HG03060 (cell line): ENCODE measurements around the gene CFAP97D2.
"Not testable (repeated sequence)": the region's sequence is repeated elsewhere in the genome, so short reads cannot be mapped to it uniquely, and the experiment has no call there.

Experiments used
- ATAC-seq: cut with Tn5 transposase; IDR thresholded peaks from one replicate; pipeline ENCODE4 v1.9.1; 2021; ENCODE audit warnings: low read depth, moderate number of reproducible peaks; ENCODE audit not compliant: unreplicated experiment

CFAP97D2 gene

GRCh38 chr13:114263578-114263977 lies 84.5 kb downstream of the CFAP97D2 start:
- ATAC-seq: no peak

DNA sequence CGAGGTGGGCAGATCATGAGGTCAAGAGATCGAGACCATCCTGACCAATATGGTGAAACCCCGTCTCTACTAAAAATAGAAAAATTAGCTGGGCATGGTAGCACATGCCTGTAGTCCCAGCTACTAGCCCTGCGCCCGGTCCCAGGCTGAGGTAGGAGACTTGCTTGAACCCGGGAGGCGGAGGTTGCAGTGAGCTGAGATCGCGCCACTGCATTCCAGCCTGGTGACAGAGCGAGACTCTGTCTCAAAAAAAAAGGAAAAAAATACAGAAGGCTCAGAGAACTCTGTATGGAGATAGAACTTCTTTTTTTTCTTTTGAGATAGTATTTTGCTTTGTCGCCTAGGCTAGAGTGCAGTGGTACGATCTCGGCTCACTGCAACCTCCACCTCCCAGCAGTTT lies 85.3 kb downstream of the CFAP97D2 start:
- not testable (repeated sequence) for ATAC-seq

- no peak for ATAC-seq
These were observed 86.0 kb downstream of the CFAP97D2 start for GRCh38 chr13:114264886-114265611.

GRCh38 chr13:114266241-114266640 lies 87.2 kb downstream of the CFAP97D2 start:
- ATAC-seq: no peak

GRCh38 chr13:114268344-114269280 lies 89.6 kb downstream of the CFAP97D2 start:
- no peak for ATAC-seq

- ATAC-seq: no peak
These were observed 90.3 kb downstream of the CFAP97D2 start for GRCh38 chr13:114269281-114269770.
